ENCODE measurements around the gene CDRT15.

DNA sequence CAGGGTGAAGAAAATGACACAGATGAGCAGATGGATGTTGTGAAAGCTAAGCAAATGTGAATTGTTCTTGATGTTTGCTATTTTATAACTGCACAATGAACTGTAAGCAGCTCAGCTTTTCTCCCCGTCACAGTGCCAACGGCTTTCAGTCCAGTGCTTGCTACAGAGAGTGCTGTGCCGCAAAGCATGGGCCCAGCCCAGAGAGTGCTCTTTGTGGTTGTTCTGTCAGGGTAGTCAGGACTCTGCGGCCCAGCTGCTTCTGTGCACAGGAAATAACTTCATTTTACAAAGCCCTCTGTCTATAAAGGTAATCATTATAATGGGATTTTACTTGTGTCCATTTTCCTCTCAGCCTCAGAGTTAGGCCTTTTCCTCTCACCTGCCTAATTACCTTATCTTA is 39.1 kb downstream of the CDRT15 start:
- TF ChIP-seq EP300 (IDR thresholded peaks at IDR 0.05) (no peak), POLR2A (IDR thresholded peaks at IDR 0.05) (no peak)
- TF ChIP-seq, protein P1, sequence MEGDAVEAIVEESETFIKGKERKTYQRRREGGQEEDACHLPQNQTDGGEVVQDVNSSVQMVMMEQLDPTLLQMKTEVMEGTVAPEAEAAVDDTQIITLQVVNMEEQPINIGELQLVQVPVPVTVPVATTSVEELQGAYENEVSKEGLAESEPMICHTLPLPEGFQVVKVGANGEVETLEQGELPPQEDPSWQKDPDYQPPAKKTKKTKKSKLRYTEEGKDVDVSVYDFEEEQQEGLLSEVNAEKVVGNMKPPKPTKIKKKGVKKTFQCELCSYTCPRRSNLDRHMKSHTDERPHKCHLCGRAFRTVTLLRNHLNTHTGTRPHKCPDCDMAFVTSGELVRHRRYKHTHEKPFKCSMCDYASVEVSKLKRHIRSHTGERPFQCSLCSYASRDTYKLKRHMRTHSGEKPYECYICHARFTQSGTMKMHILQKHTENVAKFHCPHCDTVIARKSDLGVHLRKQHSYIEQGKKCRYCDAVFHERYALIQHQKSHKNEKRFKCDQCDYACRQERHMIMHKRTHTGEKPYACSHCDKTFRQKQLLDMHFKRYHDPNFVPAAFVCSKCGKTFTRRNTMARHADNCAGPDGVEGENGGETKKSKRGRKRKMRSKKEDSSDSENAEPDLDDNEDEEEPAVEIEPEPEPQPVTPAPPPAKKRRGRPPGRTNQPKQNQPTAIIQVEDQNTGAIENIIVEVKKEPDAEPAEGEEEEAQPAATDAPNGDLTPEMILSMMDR (IDR thresholded peaks at IDR 0.05): no peak

All from sigmoid colon (tissue), 4 donors.